HepG2 (cell line): ENCODE measurements around the gene VAMP2. TPM values are rescaled to one million over a fixed set of nuclear protein-coding genes. Genes with fewer than 3 reads are reported as not detected.

Source experiments
- CHD4 ChIP-seq: fragments of 200-600 bp; sonication (generic); IDR thresholded peaks from 2 replicates; pipeline ENCODE4 v1.7.0; 2017; ENCODE audit warnings: mild to moderate bottlenecking, low read length, borderline replicate concordance
- FOXA3 ChIP-seq: IDR thresholded peaks from 2 replicates; pipeline ENCODE4 v1.6.1; 2016; ENCODE audit warnings: missing genetic modification reagents, missing compliant biosample characterization
- GATA4 ChIP-seq: sonication (generic); IDR thresholded peaks from 2 replicates; pipeline ENCODE4 v1.6.1; 2016; ENCODE audit warnings: antibody characterized with exemption, low read depth, borderline replicate concordance
- HDAC1 ChIP-seq: sonication (generic); formaldehyde crosslinking; IDR thresholded peaks from 2 replicates; pipeline ENCODE4 v1.5.1; 2020; ENCODE audit warnings: mild to moderate bottlenecking, missing genetic modification reagents
- HES4 ChIP-seq: sonication (generic); formaldehyde crosslinking; IDR thresholded peaks from 2 replicates; pipeline ENCODE4 v1.9.0; 2021; ENCODE audit warnings: mild to moderate bottlenecking, missing genetic modification reagents, borderline replicate concordance
- KAT8 ChIP-seq: IDR thresholded peaks from 2 replicates; pipeline ENCODE4 v1.6.1; 2016; ENCODE audit warnings: missing genetic modification reagents, missing compliant biosample characterization
- KDM1A ChIP-seq: IDR thresholded peaks from 2 replicates; pipeline ENCODE4 v1.6.1; 2016; ENCODE audit warnings: missing compliant biosample characterization
- KIAA2018 ChIP-seq: sonication (generic); formaldehyde crosslinking; IDR thresholded peaks from 2 replicates; pipeline ENCODE4 v1.5.0; 2020; ENCODE audit warnings: mild to moderate bottlenecking, missing genetic modification reagents, borderline replicate concordance
- MBD4 ChIP-seq: IDR thresholded peaks from 2 replicates; pipeline ENCODE4 v1.6.1; 2012; ENCODE audit warnings: low read length, inconsistent platforms, borderline replicate concordance
- MBNL3 ChIP-seq: fragments of 250-450 bp; sonication (Bioruptor Pico); conservative IDR thresholded peaks from 2 replicates; pipeline ENCODE4 v1.8.0; 2022; ENCODE audit warnings: mild to moderate bottlenecking, inconsistent platforms
- MED8 ChIP-seq: sonication (generic); formaldehyde crosslinking; IDR thresholded peaks from 2 replicates; pipeline ENCODE4 v1.8.1; 2023; ENCODE audit warnings: mild to moderate bottlenecking, missing genetic modification reagents; ENCODE audit not compliant: insufficient replicate concordance
- NR2F6 ChIP-seq, 2 experiments: IDR thresholded peaks; 2 replicates each; pipeline ENCODE4 v1.6.1; 2016; ENCODE audit warnings: antibody characterized with exemption in 1 of 2, mild to moderate bottlenecking in 1 of 2
- TAF1 ChIP-seq: sonication (generic); formaldehyde crosslinking; IDR thresholded peaks from 2 replicates; pipeline ENCODE4 v1.4.0; 2020; ENCODE audit warnings: missing genetic modification reagents
- TMF1 ChIP-seq: sonication (generic); formaldehyde crosslinking; IDR thresholded peaks from 2 replicates; pipeline ENCODE4 v1.8.1; 2022; ENCODE audit warnings: low read depth, missing genetic modification reagents
- ZC3H4 ChIP-seq: sonication (generic); formaldehyde crosslinking; IDR thresholded peaks from 2 replicates; pipeline ENCODE4 v1.4.0; 2020; ENCODE audit warnings: missing genetic modification reagents, borderline replicate concordance
- ZKSCAN1 ChIP-seq: fragments of 150-350 bp; IDR thresholded peaks from 2 replicates; pipeline ENCODE4 v1.6.1; 2014; ENCODE audit warnings: low read length
- ZMYM3 ChIP-seq: sonication (generic); formaldehyde crosslinking; IDR thresholded peaks from 2 replicates; pipeline ENCODE4 v1.5.1; 2020; ENCODE audit warnings: mild to moderate bottlenecking, missing genetic modification reagents
- ZNF382 ChIP-seq: sonication (generic); formaldehyde crosslinking; IDR thresholded peaks from 2 replicates; pipeline ENCODE4 v1.5.0; 2020; ENCODE audit warnings: missing genetic modification reagents, mild to moderate bottlenecking, borderline replicate concordance
- ZNF550 ChIP-seq: sonication (generic); formaldehyde crosslinking; IDR thresholded peaks from 2 replicates; pipeline ENCODE4 v1.4.0; 2020; ENCODE audit warnings: mild to moderate bottlenecking, missing genetic modification reagents, borderline replicate concordance
- ZNF678 ChIP-seq: sonication (generic); formaldehyde crosslinking; IDR thresholded peaks from 2 replicates; pipeline ENCODE4 v1.4.0; 2020; ENCODE audit warnings: mild to moderate bottlenecking, missing genetic modification reagents
- polyA plus RNA-seq, 8 experiments: library from polyadenylated mRNA; depleted of rRNA in 3 of 8; stranded (reverse) in 7 of 8; unstranded in 1 of 8; fragments of >200 nt; fragmentation: Illumina TruSeq in 4 of 8; extraction: Trizol in 4 of 8; gene quantifications; 2 replicates each; pipeline versions ENCODE4 v1.2.1 to v1.2.3, GENCODE V29; 2011 to 2016; ENCODE audit warnings: low read depth in 4 of 8, missing spikeins in 1 of 8, mixed read lengths in 1 of 8; ENCODE audit not compliant: insufficient read depth in 1 of 8
- total RNA-seq, 5 experiments: library from RNA; depleted of rRNA; stranded (reverse); fragments of >200 nt; fragmentation: Illumina TruSeq; extraction: Trizol; gene quantifications; 2 replicates each; pipeline ENCODE4 v1.2.3, GENCODE V29; 2016; ENCODE audit warnings: low read depth in 1 of 5
- TF ChIP-seq, protein P1 (sequence below): sonication (generic); formaldehyde crosslinking; IDR thresholded peaks from 2 replicates; pipeline ENCODE4 v1.9.0; 2021; ENCODE audit warnings: missing genetic modification reagents, borderline replicate concordance

Gene VAMP2
- total and polyA plus RNA-seq, 2 of the 13 experiments (the other 11 are each of a cell fraction or from before 2014, with no cell fraction given): 3.9 to 17.2 TPM

GRCh38 chr17:8210761-8211458, 48.2 kb upstream of the VAMP2 start (continued):
- no peak for TF ChIP-seq KIAA2018 (CRISPR knock-in tag)
- no peak for TF ChIP-seq KDM1A (CRISPR knock-in tag)
- TF ChIP-seq ZKSCAN1: no peak
- TF ChIP-seq MED8 (CRISPR knock-in tag): no peak
- TF ChIP-seq MBNL3: no peak
- no peak for TF ChIP-seq ZNF550
- no peak for TF ChIP-seq TMF1 (CRISPR knock-in tag)
- no peak for TF ChIP-seq ZNF678 (CRISPR knock-in tag)
- TF ChIP-seq KAT8 (CRISPR knock-in tag): no peak
- no peak for TF ChIP-seq HES4 (CRISPR knock-in tag)
- TF ChIP-seq HDAC1 (CRISPR knock-in tag): no peak; the same call in 1 of the 2 replicates
- no peak for TF ChIP-seq GATA4
- TF ChIP-seq, protein P1, sequence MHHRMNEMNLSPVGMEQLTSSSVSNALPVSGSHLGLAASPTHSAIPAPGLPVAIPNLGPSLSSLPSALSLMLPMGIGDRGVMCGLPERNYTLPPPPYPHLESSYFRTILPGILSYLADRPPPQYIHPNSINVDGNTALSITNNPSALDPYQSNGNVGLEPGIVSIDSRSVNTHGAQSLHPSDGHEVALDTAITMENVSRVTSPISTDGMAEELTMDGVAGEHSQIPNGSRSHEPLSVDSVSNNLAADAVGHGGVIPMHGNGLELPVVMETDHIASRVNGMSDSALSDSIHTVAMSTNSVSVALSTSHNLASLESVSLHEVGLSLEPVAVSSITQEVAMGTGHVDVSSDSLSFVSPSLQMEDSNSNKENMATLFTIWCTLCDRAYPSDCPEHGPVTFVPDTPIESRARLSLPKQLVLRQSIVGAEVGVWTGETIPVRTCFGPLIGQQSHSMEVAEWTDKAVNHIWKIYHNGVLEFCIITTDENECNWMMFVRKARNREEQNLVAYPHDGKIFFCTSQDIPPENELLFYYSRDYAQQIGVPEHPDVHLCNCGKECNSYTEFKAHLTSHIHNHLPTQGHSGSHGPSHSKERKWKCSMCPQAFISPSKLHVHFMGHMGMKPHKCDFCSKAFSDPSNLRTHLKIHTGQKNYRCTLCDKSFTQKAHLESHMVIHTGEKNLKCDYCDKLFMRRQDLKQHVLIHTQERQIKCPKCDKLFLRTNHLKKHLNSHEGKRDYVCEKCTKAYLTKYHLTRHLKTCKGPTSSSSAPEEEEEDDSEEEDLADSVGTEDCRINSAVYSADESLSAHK: no peak
- TF ChIP-seq MBD4: no peak
- TF ChIP-seq CHD4: no peak
- TF ChIP-seq FOXA3 (CRISPR knock-in tag): peak; percentile 93
- peak; percentile 66 for TF ChIP-seq NR2F6 (IDR thresholded peaks at IDR 0.05)
- peak; percentile 53; the same call in 1 of the 2 replicates for TF ChIP-seq NR2F6 (CRISPR knock-in tag; IDR thresholded peaks at IDR 0.05)
- TF ChIP-seq ZMYM3: no peak
- TF ChIP-seq TAF1 (CRISPR knock-in tag): no peak
- TF ChIP-seq ZC3H4: no peak
- TF ChIP-seq ZNF382 (CRISPR knock-in tag): no peak
